ENCODE results near the gene FBXO31.

The FBXO31 gene

DNA sequence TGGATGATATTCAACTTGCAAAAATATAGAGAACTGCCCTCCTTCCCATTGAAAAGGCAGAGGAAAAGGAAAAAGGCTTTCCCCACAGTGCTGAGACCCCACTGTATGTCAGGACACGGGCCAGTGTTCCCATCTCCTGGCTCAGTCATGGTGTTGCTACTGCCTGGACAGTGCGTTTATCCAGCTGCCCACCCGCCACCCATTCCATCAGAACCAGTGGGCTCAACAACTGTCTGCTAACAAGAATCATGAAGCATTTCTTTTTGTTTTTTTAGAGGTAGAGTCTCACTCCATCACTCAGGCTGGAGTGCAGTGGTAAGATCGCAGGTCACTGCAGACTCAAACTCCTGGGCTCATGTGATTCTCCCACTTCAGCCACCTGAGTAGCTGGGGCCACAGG, 11.3 kb downstream of the FBXO31 start:
- DNase-seq, result no peak
- Histone ChIP-seq H3K4me1 (peaks cover 0 to 41% (median 27%) of the 10 kb centered on the region in 4 donors), H3K27ac (no peak overlapping the region), H3K4me3 (no peak overlapping the region), H3K36me3 (peaks cover 0 to 3% (median 0%) of the 10 kb centered on the region in 3 donors), H3K9me3 (no peaks in the 10 kb centered on the region), H3K27me3 (no peaks in the 10 kb centered on the region)
- intact Hi-C loops (cut with DNase I; ENCODE audit: low total_unique reads), result no loop called here
- TF ChIP-seq, protein P1, sequence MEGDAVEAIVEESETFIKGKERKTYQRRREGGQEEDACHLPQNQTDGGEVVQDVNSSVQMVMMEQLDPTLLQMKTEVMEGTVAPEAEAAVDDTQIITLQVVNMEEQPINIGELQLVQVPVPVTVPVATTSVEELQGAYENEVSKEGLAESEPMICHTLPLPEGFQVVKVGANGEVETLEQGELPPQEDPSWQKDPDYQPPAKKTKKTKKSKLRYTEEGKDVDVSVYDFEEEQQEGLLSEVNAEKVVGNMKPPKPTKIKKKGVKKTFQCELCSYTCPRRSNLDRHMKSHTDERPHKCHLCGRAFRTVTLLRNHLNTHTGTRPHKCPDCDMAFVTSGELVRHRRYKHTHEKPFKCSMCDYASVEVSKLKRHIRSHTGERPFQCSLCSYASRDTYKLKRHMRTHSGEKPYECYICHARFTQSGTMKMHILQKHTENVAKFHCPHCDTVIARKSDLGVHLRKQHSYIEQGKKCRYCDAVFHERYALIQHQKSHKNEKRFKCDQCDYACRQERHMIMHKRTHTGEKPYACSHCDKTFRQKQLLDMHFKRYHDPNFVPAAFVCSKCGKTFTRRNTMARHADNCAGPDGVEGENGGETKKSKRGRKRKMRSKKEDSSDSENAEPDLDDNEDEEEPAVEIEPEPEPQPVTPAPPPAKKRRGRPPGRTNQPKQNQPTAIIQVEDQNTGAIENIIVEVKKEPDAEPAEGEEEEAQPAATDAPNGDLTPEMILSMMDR (IDR thresholded peaks at IDR 0.05), result no peak

DNA sequence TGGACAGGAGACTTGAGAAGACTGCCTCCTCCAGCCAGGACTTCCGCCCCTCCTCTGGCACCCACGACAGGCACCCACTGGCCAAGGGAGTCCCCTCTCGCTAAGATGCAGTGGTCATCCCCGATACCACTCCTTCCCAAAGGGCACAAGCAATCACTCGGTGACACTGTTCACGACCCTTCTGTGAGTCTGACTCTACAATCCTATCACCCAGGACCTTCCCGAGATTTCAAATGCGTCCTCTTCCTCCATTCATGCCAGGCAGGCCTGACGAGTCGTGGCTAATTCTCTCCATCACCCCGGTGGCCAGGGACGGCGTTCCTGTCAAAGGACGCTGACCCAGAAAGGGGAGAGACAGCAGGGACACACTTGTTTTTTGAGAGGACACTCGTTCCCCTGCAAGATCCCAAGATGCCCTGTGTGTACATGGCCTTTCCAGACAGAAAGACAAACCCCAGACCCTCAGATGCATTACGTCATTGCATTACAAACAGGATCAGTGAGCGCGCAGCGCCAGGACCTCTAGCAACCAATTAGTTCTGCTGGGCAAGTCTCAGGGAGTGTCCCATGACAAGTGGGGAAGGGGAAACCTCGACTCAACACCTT, 12.2 kb downstream of the FBXO31 start:
- no peaks in the 10 kb centered on the region for H3K27me3 ChIP-seq
- TF ChIP-seq, protein P1 (IDR thresholded peaks at IDR 0.05), result no peak
- H3K9me3 ChIP-seq, result no peaks in the 10 kb centered on the region
- no peak overlapping the region for H3K4me3 ChIP-seq
- H3K27ac ChIP-seq, result no peak overlapping the region
- peaks cover 0 to 43% (median 27%) of the 10 kb centered on the region in 4 donors for H3K4me1 ChIP-seq
- no peak for DNase-seq
- intact Hi-C loops (cut with DNase I; ENCODE audit: low total_unique reads), result no loop called here
- H3K36me3 ChIP-seq, result peaks cover 0 to 9% (median 5%) of the 10 kb centered on the region in 3 donors

DNA sequence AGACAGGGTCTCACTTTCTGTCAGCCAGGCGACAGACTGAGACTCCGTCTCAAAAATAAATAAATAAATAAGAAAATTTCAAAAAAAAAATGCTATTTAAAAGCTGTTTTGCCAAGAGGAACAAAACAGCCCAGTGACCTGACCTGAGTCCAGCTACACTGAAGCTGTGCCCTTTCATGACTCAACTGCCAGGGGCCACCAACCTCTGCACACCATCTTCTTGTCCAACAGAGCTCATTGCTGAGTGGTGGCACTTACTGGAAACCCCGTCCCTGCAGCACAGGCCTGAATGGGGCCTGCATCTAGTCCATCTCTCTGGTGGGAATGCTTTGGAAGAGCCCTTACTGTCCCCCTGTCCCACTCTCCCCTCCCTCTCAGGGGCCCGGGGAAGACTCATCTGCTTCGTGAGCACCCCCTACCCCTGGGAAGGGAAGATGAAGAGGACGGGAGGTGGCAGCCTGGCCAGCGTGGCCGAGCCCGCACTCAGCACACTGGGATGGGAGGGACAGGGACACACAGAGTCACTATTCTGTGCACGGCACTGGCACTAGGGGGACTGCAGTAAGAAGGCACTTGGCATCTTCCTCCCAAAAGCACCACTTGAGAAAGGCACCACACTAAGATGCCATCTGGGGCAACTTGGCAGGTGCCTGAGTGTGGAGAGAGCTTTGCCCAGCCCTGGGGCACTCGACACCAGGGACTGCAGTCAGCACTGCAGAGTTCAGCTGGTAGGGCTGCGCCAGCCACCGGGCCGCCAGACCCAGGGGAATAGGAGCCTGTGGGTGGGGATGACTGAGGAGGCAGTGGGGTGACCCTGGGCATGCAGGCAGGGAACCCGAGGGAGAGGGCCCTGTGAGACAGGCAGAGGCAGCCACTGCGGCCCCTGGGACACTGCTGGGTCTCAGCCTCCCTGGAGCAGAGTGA, 13.5 kb downstream of the FBXO31 start:
- no peak overlapping the region for H3K27ac ChIP-seq
- peaks cover 5 to 19% (median 13%) of the 10 kb centered on the region in 3 donors for H3K36me3 ChIP-seq
- no peak for DNase-seq
- no peaks in the 10 kb centered on the region for H3K27me3 ChIP-seq
- H3K4me3 ChIP-seq, result no peak overlapping the region
- H3K9me3 ChIP-seq, result no peaks in the 10 kb centered on the region
- TF ChIP-seq, protein P1 (IDR thresholded peaks at IDR 0.05), result no peak
- intact Hi-C loops (cut with DNase I; ENCODE audit: low total_unique reads), result no loop called here
- H3K4me1 ChIP-seq, result peaks cover 0 to 30% (median 17%) of the 10 kb centered on the region in 4 donors

DNA sequence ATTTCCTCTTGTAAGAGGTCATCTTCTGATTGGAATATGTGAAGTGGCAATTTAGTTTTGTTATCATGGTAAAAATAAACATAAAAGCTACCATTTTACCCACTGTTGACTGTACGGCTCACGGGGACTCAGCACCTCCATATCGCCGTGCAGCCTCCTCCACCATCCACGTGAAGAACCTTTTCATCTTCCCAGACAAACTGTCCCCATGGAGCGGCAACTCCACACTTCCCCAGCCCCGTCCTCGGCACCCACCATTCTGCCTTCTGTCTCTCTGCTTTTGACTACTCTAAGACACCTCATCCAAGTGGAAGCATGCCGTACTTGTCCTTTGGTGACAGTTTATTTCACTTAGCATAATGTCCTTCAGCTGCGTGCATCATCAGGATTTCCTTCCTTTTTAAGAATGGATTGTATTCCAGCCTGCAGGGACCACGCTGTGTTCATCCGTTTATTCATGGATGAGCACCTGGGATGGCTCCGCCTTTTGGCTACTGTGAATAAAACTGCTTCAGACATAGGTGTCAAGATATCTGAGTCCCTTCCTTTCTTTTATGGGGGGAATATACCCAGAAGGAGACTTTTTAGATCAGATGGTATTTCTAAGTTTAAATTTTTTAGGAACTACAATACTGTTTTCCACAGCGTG, 14.3 kb downstream of the FBXO31 start:
- peaks cover 0 to 31% (median 15%) of the 10 kb centered on the region in 4 donors for H3K4me1 ChIP-seq

More for the DNA sequence above, 14.3 kb downstream of the FBXO31 start:
- Histone ChIP-seq H3K27me3 (no peaks in the 10 kb centered on the region), H3K4me3 (no peak overlapping the region), H3K36me3 (peaks cover 6 to 19% (median 13%) of the 10 kb centered on the region in 3 donors), H3K27ac (no peak overlapping the region), H3K9me3 (no peaks in the 10 kb centered on the region)
- intact Hi-C loops (cut with DNase I; ENCODE audit: low total_unique reads), result no loop called here
- DNase-seq, result no peak
- TF ChIP-seq, protein P1 (IDR thresholded peaks at IDR 0.05), result no peak
